HG02938 (cell line): ENCODE data around the gene PHACTR2.
"Not testable (repeated sequence)": the region's sequence is repeated elsewhere in the genome, so short reads cannot be mapped to it uniquely, and the experiment has no call there.

Source experiments
- ATAC-seq: cut with Tn5 transposase; IDR thresholded peaks from one replicate; pipeline ENCODE4 v1.9.1; 2021; ENCODE audit warnings: mild to moderate bottlenecking, moderate library complexity; ENCODE audit not compliant: unreplicated experiment

The PHACTR2 gene

GRCh38 chr6:143738072-143738690, 60.4 kb downstream of the PHACTR2 start:
- not testable (repeated sequence) for ATAC-seq

- no peak for ATAC-seq
Measured at GRCh38 chr6:143739341-143739851, 61.6 kb downstream of the PHACTR2 start.

DNA sequence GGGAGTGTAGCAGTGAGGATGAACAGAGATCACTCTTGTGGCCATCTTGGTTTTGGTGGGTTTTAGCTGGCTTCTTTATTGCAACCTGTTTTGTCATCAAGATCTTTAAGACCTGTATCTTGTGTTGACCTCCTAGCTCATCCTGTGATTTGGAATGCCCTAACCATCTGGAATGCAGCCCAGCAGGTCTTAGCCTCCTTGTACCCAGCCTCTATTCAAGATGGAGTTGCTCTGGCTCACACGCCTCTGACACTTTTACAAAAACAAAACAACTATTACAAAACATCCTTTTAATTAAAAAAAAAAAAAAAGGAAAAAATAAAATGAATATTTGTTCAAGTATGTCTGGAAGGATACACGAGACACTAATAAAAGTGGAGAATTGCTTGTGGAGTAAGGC, 62.4 kb downstream of the PHACTR2 start:
- no peak for ATAC-seq

- no peak for ATAC-seq
Measured at GRCh38 chr6:143741480-143741879, 63.7 kb downstream of the PHACTR2 start.

- no peak for ATAC-seq
Measured at GRCh38 chr6:143742070-143742954, 64.5 kb downstream of the PHACTR2 start.

DNA sequence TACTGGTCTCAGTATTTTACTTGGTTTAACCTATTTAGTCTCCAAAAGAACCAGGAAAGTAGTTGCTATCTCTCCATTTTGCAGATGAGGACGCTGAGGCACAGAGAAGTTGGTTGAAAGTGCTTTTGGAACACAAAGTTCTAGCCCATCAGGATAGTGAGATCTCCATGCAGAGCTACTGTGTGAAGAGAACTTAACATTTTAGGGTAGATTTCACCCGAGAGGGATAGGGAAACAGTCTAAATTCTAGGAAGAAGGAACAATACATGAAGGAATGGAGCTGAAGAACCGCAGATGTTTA, 65.1 kb downstream of the PHACTR2 start:
- ATAC-seq: no peak

DNA sequence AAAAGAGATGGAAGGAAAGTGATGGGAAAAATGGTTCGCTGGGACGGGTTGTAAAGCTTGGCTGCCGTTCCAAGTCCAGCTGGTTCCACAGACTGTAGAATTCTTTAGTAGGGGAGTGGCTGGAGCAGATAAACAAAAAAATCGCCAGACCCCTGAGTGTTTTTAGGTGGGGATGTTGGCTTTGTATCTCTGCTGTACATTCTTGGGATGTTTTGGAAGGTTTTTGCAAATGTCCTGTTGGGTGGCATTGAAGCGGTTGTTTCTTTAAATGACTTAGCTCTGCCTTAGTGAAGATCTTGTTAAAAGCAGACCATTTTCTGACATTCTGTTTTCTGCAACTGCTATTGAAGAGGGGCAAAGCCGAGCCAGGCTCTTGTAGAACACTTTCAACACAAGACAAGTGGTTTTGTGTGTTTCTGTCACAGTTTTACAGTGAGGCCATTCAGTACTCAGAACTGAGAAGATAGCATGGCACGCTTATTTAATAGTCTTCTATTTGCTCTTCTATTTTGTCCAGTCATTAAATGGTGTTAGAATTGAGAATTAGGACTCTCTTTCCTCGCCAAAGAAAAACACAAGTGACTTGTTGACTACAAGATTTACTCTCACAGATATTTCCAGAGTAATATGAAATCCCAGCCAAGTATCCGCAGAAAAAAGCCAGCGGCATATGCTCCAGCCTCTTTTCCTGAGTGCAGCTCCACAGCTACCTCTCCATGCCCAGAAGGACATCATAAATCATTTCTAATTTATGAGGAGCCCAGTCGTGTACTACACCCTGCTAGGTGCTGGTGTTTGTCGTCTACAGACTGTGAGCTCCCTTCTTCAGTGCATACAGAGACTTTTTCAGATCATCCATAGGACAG, 65.8 kb downstream of the PHACTR2 start:
- ATAC-seq: no peak

DNA sequence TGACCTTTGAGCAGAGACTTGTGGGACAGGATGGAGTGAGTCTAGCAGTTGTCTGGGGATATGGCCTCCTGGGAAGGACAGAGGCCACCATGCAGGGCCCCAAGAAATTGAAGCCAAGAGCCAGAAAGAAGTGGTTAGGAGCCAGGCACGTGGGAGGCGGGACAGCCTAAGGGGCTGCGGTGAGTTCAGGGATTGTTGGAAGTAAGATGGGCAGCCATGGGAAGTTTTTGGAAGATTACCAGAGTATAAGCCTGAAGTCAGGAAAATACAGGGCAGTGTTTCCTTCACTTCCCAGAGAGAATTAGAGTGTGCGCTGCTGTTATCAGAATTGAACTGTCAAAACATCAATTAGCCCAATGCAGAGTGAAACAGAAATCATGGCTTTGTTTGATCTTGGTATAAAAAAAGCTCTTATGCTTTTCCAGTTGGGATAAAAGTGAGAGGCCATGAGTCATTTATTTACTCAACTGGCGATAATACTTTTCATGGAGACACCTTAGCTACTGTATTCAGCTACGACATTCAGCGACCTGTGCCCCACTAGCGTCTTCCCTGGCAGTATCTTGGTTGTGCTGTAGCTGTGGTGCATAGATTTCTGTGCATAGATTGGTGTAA, 66.9 kb downstream of the PHACTR2 start:
- ATAC-seq: no peak

- ATAC-seq: no peak
Measured at GRCh38 chr6:143745166-143746133, 67.7 kb downstream of the PHACTR2 start.

- no peak for ATAC-seq
Measured at GRCh38 chr6:143746202-143747119, 68.7 kb downstream of the PHACTR2 start.

DNA sequence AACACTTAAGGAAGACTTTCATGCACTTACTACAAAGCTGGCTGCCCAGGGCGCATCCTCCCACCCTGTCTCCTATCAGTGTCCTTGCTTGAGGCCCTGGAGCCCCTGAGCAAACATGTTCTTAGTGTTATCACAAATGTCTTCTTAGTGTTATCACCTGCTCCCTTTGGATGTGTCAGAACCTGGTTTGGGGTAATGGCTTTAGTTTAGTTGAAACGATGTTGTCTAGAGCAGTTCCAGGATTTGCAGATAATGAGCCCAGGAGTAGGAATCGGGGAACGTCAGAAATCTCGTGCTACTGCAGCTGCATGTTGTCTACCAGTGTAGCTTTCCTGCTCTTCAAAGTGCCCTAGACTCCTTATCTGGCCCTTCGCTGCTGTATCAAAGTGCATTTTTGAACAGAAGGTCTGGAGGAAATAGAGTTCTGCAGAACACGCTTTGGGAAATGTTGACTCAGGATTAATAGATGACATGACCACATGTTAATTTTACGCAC, 69.6 kb downstream of the PHACTR2 start:
- ATAC-seq: no peak

DNA sequence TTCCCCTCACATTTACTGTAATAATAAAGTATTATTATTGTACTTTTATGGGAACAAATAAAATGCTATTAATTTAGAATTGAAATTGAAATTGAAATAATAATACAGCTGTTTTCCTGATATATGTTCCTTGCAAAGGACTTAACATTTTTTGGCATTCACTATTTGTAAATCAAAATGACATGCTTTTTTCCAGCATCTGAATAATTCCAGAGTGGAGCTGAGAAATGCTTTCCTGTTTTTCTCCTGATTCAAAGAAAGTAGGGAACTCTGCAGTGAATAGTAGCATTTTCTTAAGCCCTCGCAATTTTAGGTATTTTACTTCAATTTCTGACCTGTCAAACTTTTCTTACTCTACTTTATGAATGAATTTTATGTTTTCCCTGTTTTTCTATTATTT, 72.1 kb downstream of the PHACTR2 start:
- no peak for ATAC-seq

DNA sequence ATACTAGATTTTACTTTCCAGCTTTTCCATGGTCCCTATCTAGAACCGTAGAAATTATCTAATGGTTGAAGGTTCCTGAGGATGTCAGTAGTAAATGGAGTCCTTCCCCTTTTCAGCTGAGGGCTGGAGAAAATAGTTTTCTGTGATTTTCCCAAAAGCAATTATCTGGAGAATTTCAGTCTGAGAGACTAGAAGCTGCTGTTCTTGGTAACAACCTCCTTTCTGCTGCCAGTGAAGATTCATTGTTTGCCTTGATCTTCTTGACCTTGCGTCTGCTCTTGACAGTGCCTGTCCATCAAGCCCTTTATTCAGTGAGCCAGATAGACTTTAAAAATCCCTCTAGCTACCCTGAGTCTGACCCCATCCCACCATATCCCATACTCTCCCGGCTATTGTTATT, 73.1 kb downstream of the PHACTR2 start:
- ATAC-seq: no peak

DNA sequence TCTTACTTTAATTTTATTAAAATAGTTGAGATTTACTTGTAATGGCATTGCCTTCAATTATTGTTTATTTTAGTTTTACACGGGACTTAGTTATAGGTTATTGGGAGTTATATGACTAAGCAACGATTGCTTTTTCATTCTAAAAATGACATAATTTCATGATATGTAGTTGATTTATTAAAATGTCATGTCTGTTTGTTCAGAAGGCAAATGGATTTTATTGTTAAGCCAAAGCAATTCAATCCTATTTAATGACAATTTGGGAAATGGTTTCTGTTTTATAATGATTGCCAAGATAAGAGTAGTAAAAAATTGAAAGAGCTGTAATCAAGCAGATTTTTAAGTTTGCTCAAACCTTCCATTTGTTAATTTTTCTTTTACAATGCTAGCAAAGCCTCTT, 74.7 kb downstream of the PHACTR2 start:
- no peak for ATAC-seq

DNA sequence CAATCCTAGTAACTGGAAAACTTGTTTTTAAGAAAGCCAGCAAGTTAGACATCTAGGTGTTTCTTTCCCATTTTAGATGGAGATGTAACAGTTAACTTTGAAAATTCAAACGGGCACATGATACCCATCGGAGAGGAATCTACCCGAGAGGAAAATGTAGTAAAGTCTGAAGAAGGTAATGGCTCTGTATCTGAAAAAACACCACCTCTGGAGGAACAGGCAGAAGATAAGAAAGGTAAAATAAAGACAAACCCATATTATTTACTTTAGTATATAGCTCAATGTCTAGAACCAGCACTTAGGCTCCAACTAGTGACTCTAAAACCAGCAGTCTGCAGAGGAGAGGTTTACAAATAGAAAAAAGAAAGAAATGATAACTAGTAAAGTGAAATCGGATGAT, 75.9 kb downstream of the PHACTR2 start:
- no peak for ATAC-seq

- no peak for ATAC-seq
Measured at GRCh38 chr6:143754204-143754603, 76.4 kb downstream of the PHACTR2 start.

DNA sequence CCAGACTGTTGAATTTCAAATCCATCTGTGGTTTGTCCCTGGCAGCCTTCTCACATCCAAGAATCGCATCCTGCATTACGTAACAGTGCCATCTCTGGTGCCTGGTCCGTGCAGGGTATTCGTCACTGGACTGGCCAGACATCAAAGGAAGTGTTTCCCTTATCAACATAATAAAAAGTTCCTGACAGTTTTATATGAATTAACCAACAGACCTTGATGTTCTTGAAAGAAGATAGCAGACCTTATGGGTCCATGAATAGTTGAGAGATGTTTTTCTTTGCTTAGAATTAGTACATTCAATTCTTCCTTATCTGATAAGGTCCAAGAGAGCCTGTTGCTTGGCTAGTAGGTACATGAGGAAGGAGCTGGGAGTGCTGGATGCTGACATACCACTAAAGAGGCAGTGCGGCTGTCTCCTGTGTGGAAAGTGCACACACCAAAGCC, 77.6 kb downstream of the PHACTR2 start:
- ATAC-seq: no peak

- no peak for ATAC-seq
Measured at GRCh38 chr6:143757346-143757832, 79.6 kb downstream of the PHACTR2 start.
